CD1c-positive myeloid dendritic cell (primary cell): ENCODE results near the gene MICAL3.
"Not testable (repeated sequence)": the region's sequence is repeated elsewhere in the genome, so short reads cannot be mapped to it uniquely, and the experiment has no call there.

Experiments used
- DNase-seq: peaks from one replicate; pipeline ENCODE4 v3.0.0-alpha.2; 2016; ENCODE audit errors: extremely low spot score

Gene MICAL3

DNA sequence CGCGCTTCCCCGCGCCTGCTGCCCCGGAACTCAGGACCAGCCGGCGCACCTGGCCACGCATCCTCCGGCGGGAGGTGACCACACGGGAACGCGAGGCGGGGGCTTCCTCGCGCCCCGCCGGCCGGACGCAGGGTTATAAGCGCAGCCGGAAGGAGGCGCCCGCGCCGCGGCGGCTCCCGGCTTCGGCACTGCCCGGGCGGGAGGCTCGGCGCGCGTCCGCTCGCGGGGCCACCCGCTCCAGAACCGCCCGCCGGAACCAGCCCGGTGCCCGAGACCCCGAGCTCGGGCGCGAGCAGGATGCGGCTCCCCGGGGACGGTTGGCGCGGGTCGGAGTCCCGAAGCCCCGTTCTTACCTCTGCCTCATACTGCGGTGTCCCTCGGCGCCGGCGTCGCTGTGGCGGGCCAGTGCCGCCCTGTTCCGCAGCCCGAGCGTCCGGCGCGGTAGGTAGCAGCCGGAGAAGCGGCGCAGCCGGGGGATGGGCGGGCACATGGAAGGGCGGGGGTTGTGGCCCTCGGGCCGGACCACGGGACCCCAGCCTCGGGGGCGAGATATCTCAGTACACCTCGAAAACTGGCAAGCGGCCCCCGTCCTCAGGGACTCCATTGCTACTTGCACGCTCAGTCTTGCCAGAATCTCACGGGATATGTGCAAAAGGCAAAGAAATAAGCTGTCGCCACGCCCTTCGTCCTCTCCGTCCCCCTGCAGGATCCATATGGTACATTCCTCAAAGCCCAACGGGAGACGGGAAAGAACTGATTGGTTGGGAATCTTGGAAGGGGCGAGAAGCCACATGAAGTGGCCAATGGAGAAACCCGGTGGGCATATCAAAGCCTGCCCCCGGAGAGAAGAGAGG, 23.1 kb downstream of the MICAL3 start:
- peak; percentile 89 for DNase-seq

GRCh38 chr22:18000441-18001039, 23.8 kb downstream of the MICAL3 start:
- DNase-seq: no peak

GRCh38 chr22:17999851-18000250, 24.5 kb downstream of the MICAL3 start:
- no peak for DNase-seq

GRCh38 chr22:17998913-17999312, 25.4 kb downstream of the MICAL3 start:
- DNase-seq: no peak

- no peak for DNase-seq
Measured at GRCh38 chr22:17997456-17997855, 26.9 kb downstream of the MICAL3 start.

GRCh38 chr22:17995256-17995655, 29.1 kb downstream of the MICAL3 start:
- not testable (repeated sequence) for DNase-seq

DNA sequence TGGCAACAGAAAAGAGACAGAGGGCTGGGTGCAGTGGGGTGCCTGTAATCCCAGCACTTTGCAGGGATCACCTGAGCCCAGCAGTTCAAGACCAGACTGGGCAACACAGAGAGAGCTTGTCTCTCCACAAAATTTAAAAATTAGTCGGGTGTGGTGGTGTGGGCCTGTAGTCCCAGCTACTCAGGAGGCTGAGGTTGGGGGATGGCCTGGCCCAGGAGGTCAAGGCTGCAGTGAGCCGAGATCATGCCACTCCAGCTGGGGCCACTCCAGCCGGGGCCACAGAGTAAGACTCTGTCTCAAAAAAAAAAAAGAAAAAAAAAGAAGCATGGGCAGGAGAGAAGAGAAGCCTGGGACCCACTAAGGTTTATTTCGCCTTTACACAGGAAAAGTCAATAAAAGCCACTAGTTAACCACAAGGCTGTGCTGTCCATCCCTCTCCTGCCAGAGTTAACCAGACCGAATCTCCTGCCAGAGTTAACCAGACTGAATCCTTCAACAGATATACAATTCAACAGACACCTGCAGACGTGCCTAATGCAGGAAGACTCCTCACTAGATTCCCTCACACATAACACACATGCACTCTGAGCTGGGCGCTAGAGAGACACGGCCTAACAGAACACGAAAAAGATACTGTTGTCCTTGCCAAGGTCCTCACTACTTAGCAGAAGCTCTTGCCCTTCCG, 29.8 kb downstream of the MICAL3 start:
- no peak for DNase-seq

GRCh38 chr22:17992976-17993375, 31.4 kb downstream of the MICAL3 start:
- not testable (repeated sequence) for DNase-seq

GRCh38 chr22:17991992-17992391, 32.4 kb downstream of the MICAL3 start:
- DNase-seq: not testable (repeated sequence)

GRCh38 chr22:17990942-17991341, 33.4 kb downstream of the MICAL3 start:
- DNase-seq: no peak

- DNase-seq: no peak
Measured at GRCh38 chr22:17990147-17990546, 34.2 kb downstream of the MICAL3 start.

GRCh38 chr22:17988800-17989513, 35.4 kb downstream of the MICAL3 start:
- no peak for DNase-seq

DNA sequence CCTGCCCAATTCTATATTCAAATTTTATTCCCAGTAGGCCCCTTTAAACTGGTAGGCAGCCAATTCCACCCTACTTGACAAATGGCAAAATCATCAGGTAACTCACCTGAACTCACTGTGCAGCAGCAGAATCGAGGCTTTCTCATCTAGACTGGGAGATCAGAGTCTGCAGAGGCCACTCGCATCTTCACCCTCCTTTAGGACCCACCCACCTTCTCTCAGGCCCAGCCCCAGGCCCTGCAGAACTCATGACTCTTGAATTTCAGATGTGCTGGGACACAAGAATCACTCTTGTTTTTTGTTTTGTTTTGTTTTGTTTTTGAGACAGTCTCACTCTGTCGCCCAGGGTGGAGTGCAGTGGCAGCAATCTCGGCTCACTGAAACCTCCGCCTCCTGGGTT, 38.8 kb downstream of the MICAL3 start:
- no peak for DNase-seq

GRCh38 chr22:17985071-17985470, 39.3 kb downstream of the MICAL3 start:
- DNase-seq: not testable (repeated sequence)

- no peak for DNase-seq
Measured at GRCh38 chr22:17984114-17984513, 40.2 kb downstream of the MICAL3 start.

GRCh38 chr22:17982572-17983141, 41.7 kb downstream of the MICAL3 start:
- DNase-seq: no peak

- no peak for DNase-seq
Measured at GRCh38 chr22:17981497-17981896, 42.9 kb downstream of the MICAL3 start.

GRCh38 chr22:17980638-17981051, 43.7 kb downstream of the MICAL3 start:
- DNase-seq: peak; percentile 19

DNA sequence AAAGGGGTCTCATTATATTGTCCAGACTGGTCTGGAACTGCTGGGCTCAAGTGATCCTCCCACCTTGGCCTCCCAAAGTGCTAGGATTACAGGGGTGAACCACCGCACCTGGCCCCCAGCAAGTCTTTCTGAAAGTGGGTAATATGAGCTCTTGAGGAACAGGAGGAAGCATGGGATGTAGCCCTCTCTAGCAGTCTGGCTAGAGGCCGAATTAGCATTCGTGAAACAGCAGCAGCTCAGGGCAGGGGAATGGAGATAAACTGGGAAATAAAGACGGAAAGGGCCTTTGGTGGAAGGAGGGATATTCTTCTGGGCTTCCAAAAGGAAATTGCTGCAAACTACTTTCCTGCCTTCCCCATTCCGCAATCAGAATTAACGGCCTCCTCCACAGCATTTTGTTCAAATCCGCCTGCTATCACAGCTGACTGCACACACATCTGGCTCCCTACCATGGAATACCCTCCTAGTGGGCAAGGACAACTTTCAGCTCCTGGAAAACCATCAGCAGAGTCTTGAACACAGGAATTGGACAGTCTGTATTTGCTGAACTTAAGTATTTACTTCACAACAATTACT, 44.3 kb downstream of the MICAL3 start:
- DNase-seq: no peak

GRCh38 chr22:17978027-17978426, 46.3 kb downstream of the MICAL3 start:
- no peak for DNase-seq

- DNase-seq: no peak
Measured at GRCh38 chr22:17977371-17977770, 47.0 kb downstream of the MICAL3 start.
